SU-DHL-6 (cell line): ENCODE data around the gene GARIN5A.

Experiments
- H2AFZ ChIP-seq: fragments of 200-600 bp; sonication (generic); 2 replicates; pipeline ENCODE4 v1.6.1; 2014; ENCODE audit warnings: low read depth, mild to moderate bottlenecking, moderate library complexity, mixed read lengths, antibody characterized with exemption, low read length; ENCODE audit not compliant: severe bottlenecking
- H3F3A ChIP-seq: fragments of 200-600 bp; shearing (Covaris generic); 2 replicates; pipeline ENCODE4 v1.6.0; 2016; ENCODE audit warnings: antibody characterized with exemption, mild to moderate bottlenecking; ENCODE audit not compliant: insufficient read depth
- H3K27ac ChIP-seq: fragments of 200-600 bp; sonication (generic); 2 replicates; pipeline ENCODE4 v1.5.1; 2016; ENCODE audit warnings: low read depth, mild to moderate bottlenecking, low read length, moderate library complexity, mixed read lengths
- H3K27me3 ChIP-seq: fragments of 200-600 bp; sonication (generic), shearing (Covaris generic); 2 replicates; pipeline ENCODE4 v1.6.0; 2014; ENCODE audit warnings: mild to moderate bottlenecking, low read length
- H3K36me3 ChIP-seq: fragments of 200-600 bp; sonication (generic); 2 replicates; pipeline ENCODE4 v1.6.1; 2014; ENCODE audit warnings: mild to moderate bottlenecking, low read length, mixed read lengths
- H3K4me2 ChIP-seq: fragments of 300-600, 200-600 bp; shearing (Covaris generic), sonication (generic); 2 replicates; pipeline ENCODE4 v1.6.0; 2014; ENCODE audit warnings: low read length, low read depth, mild to moderate bottlenecking; ENCODE audit not compliant: poor library complexity, severe bottlenecking
- H3K4me3 ChIP-seq: fragments of 200-600 bp; sonication (generic); 2 replicates; pipeline ENCODE4 v1.5.1; 2014; ENCODE audit warnings: antibody characterized with exemption, low read length, mild to moderate bottlenecking, mixed read lengths; ENCODE audit not compliant: insufficient read depth, poor library complexity, severe bottlenecking
- H3K79me2 ChIP-seq: fragments of 200-600 bp; sonication (generic); 2 replicates; pipeline ENCODE4 v1.6.1; 2014; ENCODE audit warnings: mild to moderate bottlenecking, low read length, moderate library complexity; ENCODE audit not compliant: insufficient read depth
- H3K9ac ChIP-seq: fragments of 200-600 bp; sonication (generic); 2 replicates; pipeline ENCODE4 v1.7.0; 2014; ENCODE audit warnings: mild to moderate bottlenecking, low read length
- H3K9me2 ChIP-seq: fragments of 200-600 bp; sonication (generic); replicated peaks from 2 replicates; pipeline ENCODE4 v1.6.1; 2014; ENCODE audit warnings: low read length; ENCODE audit not compliant: insufficient read depth
- H3K9me3 ChIP-seq: fragments of 200-600 bp; sonication (generic); 2 replicates; pipeline ENCODE4 v1.6.1; 2014; ENCODE audit warnings: low read length, mixed read lengths; ENCODE audit not compliant: insufficient read depth
- H4K20me1 ChIP-seq: fragments of 200-600 bp; sonication (generic); 2 replicates; pipeline ENCODE4 v1.6.1; 2014; ENCODE audit warnings: low read depth, mild to moderate bottlenecking, antibody characterized with exemption, low read length, moderate library complexity, mixed read lengths
- EZH2phosphoT487 ChIP-seq: fragments of 200-600 bp; sonication (generic), shearing (Covaris generic); conservative IDR thresholded peaks from 2 replicates; pipeline ENCODE4 v1.6.1; 2018; ENCODE audit warnings: mild to moderate bottlenecking, antibody characterized with exemption, low read length, moderate library complexity, mixed read lengths
- TF ChIP-seq, protein P1 (sequence below): fragments of 200-600 bp; sonication (generic); IDR thresholded peaks from one replicate; pipeline ENCODE4 v1.5.1; 2017; ENCODE audit warnings: antibody characterized with exemption, mild to moderate bottlenecking, low read length, moderate library complexity; ENCODE audit not compliant: insufficient read depth, poor library complexity, severe bottlenecking

GARIN5A gene

DNA sequence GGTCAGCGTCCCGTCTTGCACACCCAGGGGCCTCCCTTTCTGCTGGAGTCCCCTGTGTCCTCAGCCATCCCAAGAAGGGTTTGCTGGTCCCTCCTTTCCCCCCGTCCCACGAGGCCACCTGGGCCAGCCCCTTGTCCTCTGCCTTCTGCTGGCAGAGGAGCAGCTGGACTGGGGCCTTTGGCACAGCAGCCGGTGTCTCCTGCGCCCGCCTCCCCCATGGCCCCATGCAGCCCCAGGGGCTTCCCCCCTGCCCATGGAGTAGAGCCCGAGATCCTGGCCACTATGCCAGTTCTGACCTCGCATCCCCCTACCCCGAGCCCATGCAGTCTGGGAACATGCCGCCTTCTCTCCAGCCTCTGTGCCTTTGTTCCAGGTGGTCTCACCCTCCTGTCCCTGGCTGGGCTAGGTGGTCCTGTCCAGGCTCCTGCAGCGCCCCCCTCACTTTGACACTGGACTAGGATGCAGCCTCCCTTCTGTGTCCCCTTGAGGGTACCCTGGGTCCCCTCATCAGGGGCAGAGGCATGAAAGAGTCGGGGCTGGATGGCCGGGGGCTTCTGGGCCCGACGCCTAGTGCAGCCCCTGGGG lies 5.7 kb upstream of the GARIN5A start:
- peaks cover 12% of the 10 kb centered on the region; the same call in 1 of the 2 replicates for H3K36me3 ChIP-seq
- no peaks in the 10 kb centered on the region for H4K20me1 ChIP-seq
- H3K9me2 ChIP-seq, result no peaks in the 10 kb centered on the region
- peaks cover 13% of the 10 kb centered on the region for H3K79me2 ChIP-seq
- H3K4me3 ChIP-seq, result no peak overlapping the region
- no peaks in the 10 kb centered on the region for H3K27me3 ChIP-seq
- no peak overlapping the region for H3K4me2 ChIP-seq
- no peak overlapping the region for H3K9ac ChIP-seq
- peaks cover 19% of the 10 kb centered on the region; the same call in 1 of the 2 replicates for H3K9me3 ChIP-seq
- H3F3A ChIP-seq, result no peaks in the 10 kb centered on the region
- no peak overlapping the region for H2AFZ ChIP-seq
- H3K27ac ChIP-seq, result no peak overlapping the region
- TF ChIP-seq, protein P1, sequence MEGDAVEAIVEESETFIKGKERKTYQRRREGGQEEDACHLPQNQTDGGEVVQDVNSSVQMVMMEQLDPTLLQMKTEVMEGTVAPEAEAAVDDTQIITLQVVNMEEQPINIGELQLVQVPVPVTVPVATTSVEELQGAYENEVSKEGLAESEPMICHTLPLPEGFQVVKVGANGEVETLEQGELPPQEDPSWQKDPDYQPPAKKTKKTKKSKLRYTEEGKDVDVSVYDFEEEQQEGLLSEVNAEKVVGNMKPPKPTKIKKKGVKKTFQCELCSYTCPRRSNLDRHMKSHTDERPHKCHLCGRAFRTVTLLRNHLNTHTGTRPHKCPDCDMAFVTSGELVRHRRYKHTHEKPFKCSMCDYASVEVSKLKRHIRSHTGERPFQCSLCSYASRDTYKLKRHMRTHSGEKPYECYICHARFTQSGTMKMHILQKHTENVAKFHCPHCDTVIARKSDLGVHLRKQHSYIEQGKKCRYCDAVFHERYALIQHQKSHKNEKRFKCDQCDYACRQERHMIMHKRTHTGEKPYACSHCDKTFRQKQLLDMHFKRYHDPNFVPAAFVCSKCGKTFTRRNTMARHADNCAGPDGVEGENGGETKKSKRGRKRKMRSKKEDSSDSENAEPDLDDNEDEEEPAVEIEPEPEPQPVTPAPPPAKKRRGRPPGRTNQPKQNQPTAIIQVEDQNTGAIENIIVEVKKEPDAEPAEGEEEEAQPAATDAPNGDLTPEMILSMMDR, result no peak
- no peak for TF ChIP-seq EZH2phosphoT487

DNA sequence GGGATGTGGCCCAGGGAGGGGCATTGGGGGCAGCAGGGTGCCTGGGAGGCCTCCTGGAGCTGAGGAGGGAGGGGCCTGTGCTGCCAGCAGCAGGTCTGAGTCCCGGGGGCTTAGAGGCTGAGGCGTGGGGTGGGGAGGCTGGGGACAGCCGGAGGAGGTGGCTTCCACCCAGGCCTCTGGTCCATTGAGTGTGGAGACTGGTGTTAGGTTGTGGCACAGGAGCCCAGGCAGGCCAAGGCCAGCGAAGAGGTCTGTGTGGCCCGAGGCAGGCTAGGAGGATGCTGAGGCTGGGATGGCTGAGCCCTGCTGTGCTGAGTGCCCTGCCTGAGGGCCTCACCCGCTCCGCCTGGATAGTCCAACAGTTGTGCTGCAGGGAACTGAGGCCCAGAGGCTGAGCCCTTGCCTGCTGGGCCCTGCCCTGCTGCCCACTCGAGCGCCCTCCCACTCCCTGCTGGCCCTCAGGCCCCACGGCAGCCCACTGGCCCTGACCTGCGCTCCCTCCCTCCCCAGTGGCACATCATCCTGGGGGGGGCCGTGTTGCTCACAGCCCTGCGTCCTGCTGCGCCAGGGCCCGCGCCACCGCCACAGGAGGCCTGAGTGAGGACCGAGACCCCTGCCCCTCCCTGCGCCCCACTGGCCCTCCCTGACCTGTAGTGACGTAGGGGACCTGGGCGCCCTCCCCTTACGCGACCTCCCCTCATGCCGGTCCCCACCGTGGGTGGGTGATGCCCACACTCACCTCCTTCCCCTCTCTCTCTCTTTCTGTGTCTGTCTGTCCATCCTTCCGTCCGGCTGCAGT lies 4.9 kb upstream of the GARIN5A start:
- Histone ChIP-seq H3F3A (no peaks in the 10 kb centered on the region), H2AFZ (no peak overlapping the region), H3K27ac (no peak overlapping the region), H3K9me3 (peaks cover 16% of the 10 kb centered on the region; the same call in 1 of the 2 replicates), H3K27me3 (no peaks in the 10 kb centered on the region), H3K4me3 (no peak overlapping the region), H3K4me2 (no peak overlapping the region), H3K9me2 (no peaks in the 10 kb centered on the region), H3K36me3 (peaks cover 9% of the 10 kb centered on the region; the same call in 1 of the 2 replicates), H3K9ac (no peak overlapping the region), H4K20me1 (no peaks in the 10 kb centered on the region), H3K79me2 (peaks cover 21% of the 10 kb centered on the region)
- TF ChIP-seq, protein P1, result no peak
- no peak for TF ChIP-seq EZH2phosphoT487

DNA sequence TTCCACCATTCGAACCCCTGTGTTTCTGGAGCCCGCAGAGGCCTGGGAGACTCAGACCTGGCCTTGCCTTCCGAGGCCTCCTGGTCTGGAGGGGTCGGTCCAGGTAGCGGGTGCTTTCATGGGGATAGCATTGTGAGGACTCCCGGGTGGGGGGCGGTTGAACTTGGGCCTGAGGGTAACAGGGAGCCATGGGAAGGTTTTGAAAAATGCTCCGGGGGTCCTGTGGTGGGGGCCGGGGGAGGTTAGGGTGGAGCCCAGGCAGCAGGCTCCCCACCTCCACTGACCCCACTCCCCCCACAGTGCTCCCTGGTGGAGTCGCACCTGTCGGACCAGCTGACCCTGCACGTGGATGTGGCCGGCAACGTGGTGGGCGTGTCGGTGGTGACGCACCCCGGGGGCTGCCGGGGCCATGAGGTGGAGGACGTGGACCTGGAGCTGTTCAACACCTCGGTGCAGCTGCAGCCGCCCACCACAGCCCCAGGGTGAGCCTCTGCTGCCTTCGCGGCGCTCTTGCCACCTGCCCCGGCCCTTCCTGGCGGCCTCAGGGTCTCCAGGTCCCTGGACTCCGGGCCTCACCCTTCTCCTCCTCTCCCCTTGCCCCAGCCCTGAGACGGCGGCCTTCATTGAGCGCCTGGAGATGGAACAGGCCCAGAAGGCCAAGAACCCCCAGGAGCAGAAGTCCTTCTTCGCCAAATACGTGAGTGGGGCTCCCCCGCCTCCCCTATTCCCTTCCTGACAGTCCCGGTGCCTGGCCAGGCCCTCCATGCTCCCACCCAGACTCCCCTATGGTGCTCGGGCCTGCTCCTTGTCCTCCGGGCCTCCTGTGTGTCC lies 3.8 kb upstream of the GARIN5A start:
- H3K4me3 ChIP-seq, result no peak overlapping the region
- H4K20me1 ChIP-seq, result no peaks in the 10 kb centered on the region
- H3F3A ChIP-seq, result no peaks in the 10 kb centered on the region
- H3K27me3 ChIP-seq, result no peaks in the 10 kb centered on the region
- no peak overlapping the region for H3K9ac ChIP-seq
- no peak overlapping the region for H3K27ac ChIP-seq
- H3K79me2 ChIP-seq, result peaks cover 21% of the 10 kb centered on the region
- H3K9me3 ChIP-seq, result peaks cover 12% of the 10 kb centered on the region; the same call in 1 of the 2 replicates
- no peak overlapping the region for H2AFZ ChIP-seq
- peaks cover 8% of the 10 kb centered on the region; the same call in 1 of the 2 replicates for H3K36me3 ChIP-seq
- H3K4me2 ChIP-seq, result no peak overlapping the region
- no peaks in the 10 kb centered on the region for H3K9me2 ChIP-seq
- TF ChIP-seq EZH2phosphoT487, result no peak
- TF ChIP-seq, protein P1, result no peak
